Thymus (tissue), 11 donors: ENCODE measurements around the gene FBXO42. TPM values are rescaled to one million over a fixed set of nuclear protein-coding genes. Genes with fewer than 3 reads are reported as not detected.

Source experiments
- DNase-seq, 9 donors: peaks; one replicate each; pipeline ENCODE4 v3.0.0-alpha.2; 2013; ENCODE audit warnings: low spot score in 9 of 9, low read depth in 6 of 9, missing footprints in 1 of 9
- H3K27ac ChIP-seq, 2 donors: one replicate each; pipeline ENCODE4 v1.5.1; 2013; ENCODE audit warnings: control low read depth in 1 of 2, low read depth in 1 of 2, low read length in 1 of 2, mild to moderate bottlenecking in 1 of 2, moderate library complexity in 1 of 2
- H3K27me3 ChIP-seq, 2 donors: one replicate each; pipeline ENCODE4 v1.5.1; 2013; ENCODE audit warnings: low read length in 1 of 2; ENCODE audit not compliant: control insufficient read depth in 2 of 2, insufficient read depth in 1 of 2
- H3K36me3 ChIP-seq, 2 donors: one replicate each; pipeline ENCODE4 v1.5.1; 2013; ENCODE audit warnings: low read length in 1 of 2, mild to moderate bottlenecking in 1 of 2, moderate library complexity in 1 of 2; ENCODE audit not compliant: control insufficient read depth in 2 of 2, insufficient read depth in 2 of 2
- H3K4me1 ChIP-seq, 2 donors: one replicate each; pipeline ENCODE4 v1.5.1; 2013; ENCODE audit warnings: low read length in 2 of 2; ENCODE audit not compliant: control insufficient read depth in 2 of 2, insufficient read depth in 2 of 2
- H3K4me3 ChIP-seq, 2 donors: one replicate each; pipeline ENCODE4 v1.5.1; 2013; ENCODE audit warnings: low read length in 2 of 2, control low read depth in 1 of 2, mild to moderate bottlenecking in 1 of 2
- H3K9me3 ChIP-seq, 2 donors: one replicate each; pipeline ENCODE4 v1.5.1; 2013; ENCODE audit warnings: low read length in 1 of 2, mild to moderate bottlenecking in 1 of 2; ENCODE audit not compliant: control insufficient read depth in 2 of 2, insufficient read depth in 1 of 2
- WGBS: extraction: QIAGEN DNeasy Blood & Tissue Kit; methylation state at CpG from one replicate; pipeline ENCODE4 v1.1.7; 2013; 5-methylcytosine and 5-hydroxymethylcytosine counted together
- polyA plus RNA-seq: library from polyadenylated mRNA; stranded (reverse); fragments of 200-250 nt; gene quantifications from one replicate; pipeline ENCODE4 v1.2.3, GENCODE V29; 2013
- total RNA-seq: library from RNA; stranded (reverse); fragments of 120-200 nt; gene quantifications from one replicate; pipeline ENCODE4 v1.2.4, GENCODE V29; 2013
- donor health status: healthy.

FBXO42 gene
- total and polyA plus RNA-seq, 2 donors: 12.4 to 20.8 TPM

DNA sequence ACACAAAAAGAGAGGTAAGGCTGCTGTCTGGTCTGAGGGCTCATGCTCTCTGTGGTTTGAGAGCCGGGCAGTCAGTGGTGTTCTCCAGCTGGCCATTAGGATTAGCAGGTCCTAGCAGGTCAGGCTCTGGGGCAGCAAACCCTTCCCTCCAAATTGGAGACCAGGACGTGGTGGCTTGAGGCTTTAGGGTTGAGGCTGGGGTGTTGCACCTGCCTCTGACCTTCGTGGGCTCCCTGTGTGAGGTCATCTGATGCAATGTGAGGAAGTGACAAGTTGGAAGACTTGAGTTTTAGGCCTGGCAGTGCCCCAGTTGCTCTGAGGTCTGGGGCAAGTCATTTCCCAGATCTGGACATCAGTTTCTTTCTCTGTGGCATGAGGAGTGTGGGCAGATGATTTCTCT, 39.1 kb upstream of the FBXO42 start:
- Histone ChIP-seq H3K4me1 (peaks cover 9 to 24% of the 10 kb centered on the region in 2 donors), H3K4me3 (no peak overlapping the region), H3K27ac (no peak overlapping the region), H3K9me3 (no peaks in the 10 kb centered on the region), H3K27me3 (no peaks in the 10 kb centered on the region), H3K36me3 (peaks cover 37 to 39% of the 10 kb centered on the region in 2 donors)
- no peak for DNase-seq
- 75% methylated on average over 3 of the region's 3 CpGs for WGBS

DNA sequence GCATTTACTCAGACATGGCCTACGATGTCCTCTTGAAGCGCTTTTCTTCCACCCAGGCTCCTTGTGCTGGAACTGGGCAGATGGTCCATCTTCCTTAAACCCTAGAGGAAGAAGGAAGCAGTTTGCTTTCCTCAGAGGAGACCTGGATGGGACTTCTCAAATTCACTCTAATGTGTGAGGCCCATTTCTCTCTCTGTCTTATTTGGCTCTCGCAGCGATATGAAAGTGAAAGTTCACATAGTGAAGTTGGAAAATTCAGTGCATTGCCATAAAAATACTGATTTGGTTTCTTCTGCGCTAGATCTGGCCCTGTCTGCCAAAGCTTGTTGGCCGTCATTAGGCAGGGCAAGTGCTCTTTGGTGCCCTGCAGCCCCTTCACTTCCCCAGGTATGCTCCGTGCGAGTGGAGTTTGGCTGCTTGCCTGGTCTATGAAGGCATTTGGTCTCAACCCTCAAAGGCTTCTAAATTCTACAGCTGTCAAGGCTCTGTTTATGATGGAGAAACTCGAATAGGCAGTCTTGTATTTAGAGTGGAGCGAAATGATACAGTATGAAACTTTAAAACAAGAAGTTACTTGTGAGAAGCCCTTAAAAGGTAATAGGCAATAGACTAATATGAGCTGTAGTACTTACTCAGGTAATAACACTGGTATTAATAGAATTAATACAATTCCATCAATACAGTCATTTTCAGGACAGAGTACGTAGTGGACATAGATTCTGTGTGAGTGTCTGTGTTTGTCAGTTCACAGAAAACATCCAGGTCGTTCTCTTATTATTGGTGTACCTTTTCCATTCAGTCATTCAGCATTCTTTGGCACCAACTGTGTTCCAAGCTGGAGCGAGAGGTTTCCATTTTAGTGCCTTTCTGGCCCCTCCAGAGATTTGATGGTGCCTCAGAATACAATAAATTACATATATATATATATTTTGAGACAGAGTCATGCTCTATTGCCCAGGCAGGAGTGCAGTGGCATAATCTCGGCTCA, 35.2 kb upstream of the FBXO42 start:
- H3K9me3 ChIP-seq: no peaks in the 10 kb centered on the region
- peak overlapping the region in 1 of 2 donors; percentile 6 for H3K4me3 ChIP-seq
- peak in 1 of 9 donors; percentile 36 for DNase-seq
- H3K4me1 ChIP-seq: peaks cover 22 to 23% of the 10 kb centered on the region in 2 donors
- WGBS: 61% methylated on average over 14 of the region's 14 CpGs
- peaks cover 5 to 22% of the 10 kb centered on the region in 2 donors for H3K36me3 ChIP-seq
- no peaks in the 10 kb centered on the region for H3K27me3 ChIP-seq
- peak overlapping the region; percentile 53 to 78 for H3K27ac ChIP-seq

DNA sequence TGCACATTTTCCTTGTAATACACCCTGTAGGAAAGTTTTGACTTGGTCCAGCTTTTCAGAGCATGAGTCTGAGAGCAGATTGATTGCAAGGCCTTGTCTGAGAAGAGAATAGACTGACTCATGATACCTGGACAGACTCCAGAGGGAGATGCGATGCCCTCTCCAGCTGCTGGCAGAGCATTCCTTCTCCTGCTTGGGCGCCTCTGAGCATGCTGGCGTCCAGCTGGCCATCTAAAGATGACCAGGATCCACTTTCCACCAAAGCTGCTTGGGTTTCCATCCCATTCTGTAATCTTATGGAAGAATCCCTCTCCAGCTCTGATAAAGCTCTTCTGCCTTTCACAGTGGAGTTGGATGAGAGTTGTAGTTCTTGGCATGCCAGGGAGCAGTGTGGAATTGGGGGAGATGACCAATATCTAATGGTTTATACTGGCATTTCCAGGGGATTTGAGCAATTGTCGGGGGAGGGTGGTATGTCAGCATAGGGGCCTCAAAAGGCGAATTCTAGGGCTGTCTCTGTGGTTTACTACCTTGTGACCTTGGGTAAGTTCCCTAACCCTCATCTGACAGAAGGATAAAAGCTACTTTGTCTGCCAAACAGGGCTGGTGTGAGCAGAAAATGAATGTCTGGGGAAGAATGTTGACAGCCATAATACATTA, 34.3 kb upstream of the FBXO42 start:
- Histone ChIP-seq H3K4me3 (no peak overlapping the region), H3K9me3 (no peaks in the 10 kb centered on the region), H3K4me1 (peaks cover 22% of the 10 kb centered on the region in 2 donors), H3K27me3 (no peaks in the 10 kb centered on the region), H3K27ac (peak overlapping the region in 1 of 2 donors; percentile 46), H3K36me3 (peaks cover 3 to 23% of the 10 kb centered on the region in 2 donors)
- DNase-seq: no peak
- WGBS: 62% methylated on average over 5 of the region's 5 CpGs

DNA sequence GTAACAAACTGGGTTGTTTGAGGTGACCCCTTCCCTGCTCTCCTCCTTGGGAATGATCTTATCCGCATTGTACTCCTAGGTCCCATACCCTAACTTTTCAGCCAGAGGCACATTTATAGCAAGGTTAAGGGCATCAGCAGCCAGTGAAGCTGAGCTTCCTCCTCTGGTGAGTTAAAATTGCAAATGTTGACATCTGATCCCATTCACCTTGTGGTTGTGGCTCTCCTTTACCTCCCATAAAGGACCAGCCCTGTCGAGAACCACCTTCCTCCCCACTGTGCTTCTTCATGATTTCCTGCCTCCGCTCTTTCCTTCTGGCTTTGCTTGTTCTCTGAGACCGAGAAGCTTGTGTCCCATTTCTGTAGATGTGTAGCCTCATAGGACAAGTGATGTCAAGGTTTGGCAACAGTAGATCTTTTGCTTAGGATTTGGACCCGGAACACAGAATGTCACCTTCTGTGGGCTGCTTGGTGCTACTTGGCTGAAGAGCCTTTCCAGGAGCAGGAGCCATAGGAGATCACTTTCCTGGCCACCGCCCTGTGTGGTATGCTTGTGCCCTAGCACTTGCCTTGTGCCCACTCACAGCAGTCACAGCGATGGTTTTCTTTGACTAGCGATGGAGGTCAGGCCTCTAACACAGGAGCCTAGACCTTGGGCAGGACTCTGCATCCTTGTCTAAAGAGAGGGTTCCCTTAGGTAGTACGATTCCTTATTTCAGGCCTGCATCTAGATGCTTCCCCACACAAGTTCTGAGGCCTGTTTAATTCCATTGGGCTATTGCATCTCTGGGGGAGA, 33.6 kb upstream of the FBXO42 start:
- H3K4me1 ChIP-seq: peaks cover 22% of the 10 kb centered on the region in 2 donors
- H3K27ac ChIP-seq: peak overlapping the region in 1 of 2 donors; percentile 46
- WGBS: 90% methylated on average over 9 of the region's 9 CpGs
- H3K36me3 ChIP-seq: peaks cover 3 to 23% of the 10 kb centered on the region in 2 donors
- no peaks in the 10 kb centered on the region for H3K27me3 ChIP-seq
- DNase-seq: no peak
- no peak overlapping the region for H3K4me3 ChIP-seq
- H3K9me3 ChIP-seq: no peaks in the 10 kb centered on the region

DNA sequence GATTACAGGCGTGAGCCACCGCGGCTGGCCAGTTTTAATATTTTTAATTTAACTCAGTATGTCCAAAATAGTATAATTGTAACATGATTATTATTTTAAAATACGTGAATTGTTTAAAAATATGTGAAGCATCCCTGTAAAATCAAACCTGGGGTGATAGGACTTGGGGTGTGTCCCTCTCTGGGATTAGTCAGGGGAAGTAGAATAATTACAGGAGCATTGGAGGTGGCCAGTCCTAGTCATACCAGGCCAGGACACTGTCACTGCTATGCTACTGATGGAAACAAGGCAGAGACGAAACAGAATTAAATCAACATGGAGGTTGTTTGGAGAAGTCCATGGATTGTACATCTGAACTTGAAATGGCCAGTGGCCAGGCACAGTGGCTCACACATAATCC, 31.6 kb upstream of the FBXO42 start:
- no peaks in the 10 kb centered on the region for H3K9me3 ChIP-seq
- no peak for DNase-seq
- H3K4me1 ChIP-seq: peaks cover 22% of the 10 kb centered on the region in 2 donors
- no peaks in the 10 kb centered on the region for H3K27me3 ChIP-seq
- H3K27ac ChIP-seq: no peak overlapping the region
- no peak overlapping the region for H3K4me3 ChIP-seq
- peaks cover 3 to 18% of the 10 kb centered on the region in 2 donors for H3K36me3 ChIP-seq
- 90% methylated on average over 5 of the region's 5 CpGs for WGBS

DNA sequence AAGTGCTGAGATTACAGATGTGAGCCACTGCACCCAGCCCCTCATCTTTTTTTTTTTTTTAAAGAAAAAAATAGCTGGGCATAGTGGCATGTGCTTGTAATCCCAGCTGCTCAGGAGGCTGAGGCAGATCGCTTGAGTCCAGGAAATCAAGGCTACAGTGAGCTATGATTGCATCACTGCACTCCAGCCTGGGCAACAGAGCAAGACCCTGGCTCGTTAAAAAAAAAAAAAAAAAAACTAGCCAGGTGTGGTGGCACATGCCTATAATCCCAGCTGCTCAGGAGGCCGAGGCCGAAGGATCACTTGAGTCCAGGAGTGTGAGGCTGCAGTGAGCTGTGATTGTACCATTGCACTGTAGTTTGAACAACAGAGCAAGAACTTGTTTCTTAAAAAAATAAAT, 28.6 kb upstream of the FBXO42 start:
- Histone ChIP-seq H3K27ac (no peak overlapping the region), H3K9me3 (no peaks in the 10 kb centered on the region), H3K27me3 (no peaks in the 10 kb centered on the region), H3K36me3 (peaks cover 10 to 18% of the 10 kb centered on the region in 2 donors), H3K4me3 (no peak overlapping the region), H3K4me1 (peaks cover 5 to 8% of the 10 kb centered on the region in 2 donors)
- 97% methylated on average over 4 of the region's 4 CpGs for WGBS
- DNase-seq: no peak

DNA sequence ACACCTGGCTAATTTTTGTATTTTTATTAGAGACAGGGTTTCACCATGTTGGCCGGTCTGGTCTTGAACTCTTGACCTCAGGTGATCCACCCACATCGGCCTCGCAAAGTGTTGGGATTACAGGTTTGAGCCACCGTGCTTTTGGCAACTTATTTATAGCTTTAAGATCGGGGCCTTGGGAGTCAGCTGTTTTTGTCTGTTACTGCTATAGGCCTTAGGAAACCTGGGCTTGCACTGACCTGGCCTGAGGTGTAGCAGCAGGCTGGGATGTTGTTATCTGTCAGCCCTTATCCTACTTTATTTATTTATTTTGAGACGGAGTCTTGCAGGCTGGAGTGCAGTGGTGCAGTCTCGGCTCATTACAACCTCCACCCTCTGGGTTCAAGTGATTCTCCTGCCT, 26.2 kb upstream of the FBXO42 start:
- 97% methylated on average over 7 of the region's 7 CpGs for WGBS
- Histone ChIP-seq H3K4me3 (no peak overlapping the region), H3K4me1 (peaks cover 0 to 5% of the 10 kb centered on the region in 2 donors), H3K9me3 (no peaks in the 10 kb centered on the region), H3K36me3 (peaks cover 12 to 21% of the 10 kb centered on the region in 2 donors), H3K27me3 (no peaks in the 10 kb centered on the region), H3K27ac (no peak overlapping the region)
- no peak for DNase-seq

DNA sequence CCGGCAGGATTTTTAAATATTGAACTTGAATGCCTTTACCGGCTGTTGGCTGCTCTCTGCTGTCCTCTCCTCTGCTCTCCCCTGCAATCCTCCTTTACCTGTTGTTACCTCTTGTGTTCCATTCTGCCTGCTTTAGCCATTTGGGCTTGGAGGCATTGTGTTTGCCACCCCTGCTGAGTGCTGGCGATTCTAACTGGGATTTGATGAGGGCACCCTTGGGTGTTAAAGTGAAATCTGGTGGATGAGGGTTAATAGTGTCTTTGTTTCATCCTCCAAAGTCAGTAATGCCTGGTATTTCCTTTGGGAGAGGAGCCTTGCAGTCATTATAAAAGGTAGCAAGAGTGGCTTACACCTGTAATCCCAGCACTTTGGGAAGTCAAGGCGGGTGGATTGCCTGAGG, 24.7 kb upstream of the FBXO42 start:
- no peaks in the 10 kb centered on the region for H3K27me3 ChIP-seq
- no peaks in the 10 kb centered on the region for H3K9me3 ChIP-seq
- H3K4me1 ChIP-seq: peaks cover 0 to 5% of the 10 kb centered on the region in 2 donors
- H3K4me3 ChIP-seq: no peak overlapping the region
- H3K36me3 ChIP-seq: peaks cover 9 to 24% of the 10 kb centered on the region in 2 donors
- DNase-seq: no peak
- H3K27ac ChIP-seq: no peak overlapping the region
- WGBS: 98% methylated on average over 4 of the region's 4 CpGs
